SK-MEL-5 (cell line): Measurements from ENCODE around the gene CAVIN4. TPM values are rescaled to one million over a fixed set of nuclear protein-coding genes. Genes with fewer than 3 reads are reported as not detected.

Experiments used
- DNase-seq: peaks from one replicate; pipeline ENCODE4 v3.0.0-alpha.2; 2016; ENCODE audit warnings: low read depth, low spot score
- in situ Hi-C: cut with HindIII; loops from 2 replicates; pipeline ENCODE4 v1.10.0; 2016; ENCODE audit warnings: low sequenced_read_pairs, high pct_unique_total_duplicates, low pct_unique_long_range_greater_than_20kb
- total RNA-seq: library from RNA; depleted of rRNA; stranded (reverse); fragments of >200 nt; shearing (Covaris generic); gene quantifications from 2 replicates; pipeline ENCODE4 v1.2.3, GENCODE V29; 2014; rRNA removed

CAVIN4 gene
- total RNA-seq, 1 experiment from 2014 or later: 0.69 TPM

GRCh38 chr9:100619665-100620064 is 41.8 kb downstream of the CAVIN4 start:
- DNase-seq: no peak
- in situ Hi-C loops: no loop called here

- DNase-seq: no peak
- in situ Hi-C loops: no loop called here
Observed at GRCh38 chr9:100623969-100624368, 46.1 kb downstream of the CAVIN4 start.

GRCh38 chr9:100626949-100627348 is 49.1 kb downstream of the CAVIN4 start:
- no peak for DNase-seq
- in situ Hi-C loops: no loop called here

- DNase-seq: no peak
Observed at GRCh38 chr9:100637787-100638186, 59.9 kb downstream of the CAVIN4 start.

More at GRCh38 chr9:100637787-100638186, 59.9 kb downstream of the CAVIN4 start:
- in situ Hi-C loops: no loop called here

Other genes with a start within 250 kb of the CAVIN4 start
- gene TEX10, start 225.1 kb upstream of the CAVIN4 start, total RNA-seq: 61.5 and 64.9 TPM in 2 replicates
- gene MSANTD3, start 150.9 kb upstream of the CAVIN4 start, total RNA-seq: 101 and 103 TPM in 2 replicates
- gene TMEFF1, start 104.9 kb upstream of the CAVIN4 start, total RNA-seq: 0.45 and 4.3 TPM in 2 replicates